SK-N-SH treated with all-trans-retinoic acid at 6 μM for 48 hours (cell line): ENCODE measurements around the gene KLF12.

Experiments
- ATAC-seq: fragments of 200-7000 bp; cut with Tn5 transposase; 3 replicates; pipeline ENCODE4 v1.9.1; 2020; ENCODE audit warnings: mild to moderate bottlenecking, moderate library complexity
- ARNTL ChIP-seq: fragments of 450-650 bp; formaldehyde crosslinking; IDR thresholded peaks from 2 replicates; pipeline ENCODE4 v1.5.0; 2020; ENCODE audit warnings: low read depth, mild to moderate bottlenecking, moderate library complexity, borderline replicate concordance
- BACH2 ChIP-seq: fragments of 250-450 bp; sonication (Bioruptor Pico); IDR thresholded peaks from 2 replicates; pipeline ENCODE4 v1.9.0; 2021; ENCODE audit warnings: mild to moderate bottlenecking, borderline replicate concordance
- CSDC2 ChIP-seq: fragments of 250-450 bp; sonication (Bioruptor Pico); IDR thresholded peaks from 2 replicates; pipeline ENCODE4 v1.5.0; 2020; ENCODE audit warnings: mild to moderate bottlenecking, moderate library complexity
- ESRRG ChIP-seq: fragments of 250-450 bp; sonication (Bioruptor Pico); IDR thresholded peaks from 2 replicates; pipeline ENCODE4 v1.6.1; 2021; ENCODE audit warnings: mild to moderate bottlenecking
- GLIS3 ChIP-seq: fragments of 250-450 bp; sonication (Bioruptor Pico); IDR thresholded peaks from 2 replicates; pipeline ENCODE4 v1.5.0; 2020; ENCODE audit warnings: mild to moderate bottlenecking, moderate library complexity
- OSR1 ChIP-seq: fragments of 250-450 bp; sonication (Bioruptor Pico); IDR thresholded peaks from 2 replicates; pipeline ENCODE4 v1.8.0; 2022; ENCODE audit warnings: moderate library complexity, mild to moderate bottlenecking, inconsistent platforms
- SNAI2 ChIP-seq: fragments of 250-450 bp; sonication (Bioruptor Pico); IDR thresholded peaks from 2 replicates; pipeline ENCODE4 v1.5.0; 2020; ENCODE audit warnings: mild to moderate bottlenecking, moderate library complexity
- TCF4 ChIP-seq: fragments of 250-450 bp; sonication (Bioruptor Pico); IDR thresholded peaks from 2 replicates; pipeline ENCODE4 v1.8.0; 2021; ENCODE audit warnings: mild to moderate bottlenecking, moderate library complexity, borderline replicate concordance
- TOX ChIP-seq: fragments of 250-450 bp; sonication (Bioruptor Pico); IDR thresholded peaks from 2 replicates; pipeline ENCODE4 v1.8.0; 2021; ENCODE audit warnings: mild to moderate bottlenecking, moderate library complexity, borderline replicate concordance
- ZC3H10 ChIP-seq: fragments of 250-450 bp; sonication (Bioruptor Pico); IDR thresholded peaks from 2 replicates; pipeline ENCODE4 v1.5.1; 2021; ENCODE audit warnings: mild to moderate bottlenecking, moderate library complexity
- ZFP3 ChIP-seq: fragments of 250-450 bp; sonication (Bioruptor Pico); IDR thresholded peaks from 2 replicates; pipeline ENCODE4 v1.5.0; 2020; ENCODE audit warnings: mild to moderate bottlenecking, moderate library complexity
- ZFP30 ChIP-seq: fragments of 450-650 bp; formaldehyde crosslinking; IDR thresholded peaks from 2 replicates; pipeline ENCODE4 v1.5.0; 2022; ENCODE audit warnings: mild to moderate bottlenecking, moderate library complexity
- ZNF565 ChIP-seq: fragments of 450-650 bp; formaldehyde crosslinking; conservative IDR thresholded peaks from 2 replicates; pipeline ENCODE4 v1.5.0; 2020; ENCODE audit warnings: low read depth, mild to moderate bottlenecking, moderate library complexity
- ZNF70 ChIP-seq: fragments of 450-650 bp; formaldehyde crosslinking; IDR thresholded peaks from 2 replicates; pipeline ENCODE4 v1.5.0; 2020; ENCODE audit warnings: mild to moderate bottlenecking, moderate library complexity
- ZNF8 ChIP-seq: fragments of 450-650 bp; formaldehyde crosslinking; IDR thresholded peaks from 2 replicates; pipeline ENCODE4 v1.5.0; 2020; ENCODE audit warnings: mild to moderate bottlenecking, moderate library complexity
- TF ChIP-seq, protein P1 (sequence below): fragments of 250-450 bp; sonication (Bioruptor Pico); IDR thresholded peaks from 2 replicates; pipeline ENCODE4 v1.8.0; 2020; ENCODE audit warnings: mild to moderate bottlenecking, moderate library complexity, borderline replicate concordance
- TF ChIP-seq, protein P2 (sequence below): fragments of 250-450 bp; sonication (Bioruptor Pico); IDR thresholded peaks from 2 replicates; pipeline ENCODE4 v1.8.0; 2021; ENCODE audit warnings: low read depth, mild to moderate bottlenecking, moderate library complexity, borderline replicate concordance
- TF ChIP-seq, protein P3 (sequence below): fragments of 250-450 bp; sonication (Bioruptor Pico); IDR thresholded peaks from 2 replicates; pipeline ENCODE4 v1.5.0; 2020; ENCODE audit warnings: mild to moderate bottlenecking, moderate library complexity

The KLF12 gene

DNA sequence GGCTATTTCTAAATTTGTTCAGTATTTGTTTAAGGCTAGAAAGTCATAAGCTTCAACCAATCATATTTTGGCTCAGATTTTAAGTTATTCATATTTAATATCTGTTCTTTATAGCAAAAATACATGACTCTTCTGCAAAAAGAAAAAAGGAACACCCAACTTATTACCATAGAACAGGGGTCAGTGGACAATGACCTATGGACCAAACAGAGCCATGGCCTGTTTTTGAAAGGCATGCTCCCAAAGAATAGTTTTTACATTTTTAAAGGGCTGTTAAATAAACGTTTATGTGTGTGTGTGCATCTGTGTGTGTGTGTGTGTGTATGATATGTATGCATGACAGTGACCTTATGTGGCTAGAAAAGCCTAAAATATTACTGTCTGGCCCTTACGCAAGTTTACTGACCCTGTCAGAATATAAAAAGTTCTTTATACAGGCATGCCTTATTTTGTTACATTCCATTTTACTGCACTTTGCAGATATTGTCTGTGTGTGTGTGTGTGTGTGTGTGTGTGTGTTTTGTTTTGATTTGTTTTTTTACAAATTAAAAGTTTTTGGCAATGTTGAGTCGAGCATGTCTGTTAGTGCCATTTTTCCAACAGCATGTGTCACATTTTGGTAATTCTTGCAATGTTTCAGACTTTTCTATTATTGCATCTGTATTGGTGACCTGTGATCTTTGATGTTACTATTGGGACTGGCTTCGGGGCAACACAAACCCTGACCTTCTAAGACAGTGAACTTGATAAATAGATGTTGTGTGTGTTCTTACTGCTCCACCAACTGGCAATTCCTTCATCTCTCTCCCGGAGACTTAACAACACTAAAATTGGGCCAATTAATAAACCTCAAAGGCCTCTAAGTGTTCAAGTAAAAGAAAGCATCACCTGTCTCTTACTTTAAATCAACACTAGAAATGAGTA, 22.0 kb downstream of the KLF12 start:
- ATAC-seq, result no peak
- no peak for TF ChIP-seq TOX (CRISPR knock-in tag)
- no peak for TF ChIP-seq SNAI2
- TF ChIP-seq ARNTL, result no peak

DNA sequence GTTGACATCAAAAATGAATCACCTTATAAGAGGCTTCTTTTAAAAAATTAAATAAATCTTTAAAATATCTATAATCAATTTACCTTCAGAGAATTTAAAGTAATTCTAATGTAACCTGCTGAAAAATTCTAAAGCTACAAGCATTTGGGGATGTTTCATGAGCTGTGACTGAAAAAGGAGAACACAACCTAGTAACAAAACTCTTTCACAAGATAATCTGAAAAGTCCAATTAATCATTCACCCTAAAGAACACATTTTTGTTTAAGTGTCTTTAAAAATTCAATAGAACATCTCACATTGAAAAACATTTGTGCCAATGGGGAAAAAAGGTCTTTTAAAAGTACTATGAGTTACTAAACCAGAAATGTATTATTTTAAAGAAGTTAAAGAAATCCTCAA, 22.8 kb downstream of the KLF12 start:
- no peak for ATAC-seq
- TF ChIP-seq BACH2 (CRISPR knock-in tag) (no peak), ZC3H10 (CRISPR knock-in tag) (no peak), ZFP3 (CRISPR knock-in tag) (no peak), CSDC2 (CRISPR knock-in tag) (no peak), TOX (CRISPR knock-in tag) (no peak), ZFP30 (CRISPR knock-in tag) (no peak), ESRRG (CRISPR knock-in tag) (no peak), OSR1 (no peak), ZNF565 (CRISPR knock-in tag) (no peak), TCF4 (CRISPR knock-in tag) (no peak)
- TF ChIP-seq, protein P1, sequence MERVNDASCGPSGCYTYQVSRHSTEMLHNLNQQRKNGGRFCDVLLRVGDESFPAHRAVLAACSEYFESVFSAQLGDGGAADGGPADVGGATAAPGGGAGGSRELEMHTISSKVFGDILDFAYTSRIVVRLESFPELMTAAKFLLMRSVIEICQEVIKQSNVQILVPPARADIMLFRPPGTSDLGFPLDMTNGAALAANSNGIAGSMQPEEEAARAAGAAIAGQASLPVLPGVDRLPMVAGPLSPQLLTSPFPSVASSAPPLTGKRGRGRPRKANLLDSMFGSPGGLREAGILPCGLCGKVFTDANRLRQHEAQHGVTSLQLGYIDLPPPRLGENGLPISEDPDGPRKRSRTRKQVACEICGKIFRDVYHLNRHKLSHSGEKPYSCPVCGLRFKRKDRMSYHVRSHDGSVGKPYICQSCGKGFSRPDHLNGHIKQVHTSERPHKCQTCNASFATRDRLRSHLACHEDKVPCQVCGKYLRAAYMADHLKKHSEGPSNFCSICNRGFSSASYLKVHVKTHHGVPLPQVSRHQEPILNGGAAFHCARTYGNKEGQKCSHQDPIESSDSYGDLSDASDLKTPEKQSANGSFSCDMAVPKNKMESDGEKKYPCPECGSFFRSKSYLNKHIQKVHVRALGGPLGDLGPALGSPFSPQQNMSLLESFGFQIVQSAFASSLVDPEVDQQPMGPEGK (CRISPR knock-in tag), result no peak
- TF ChIP-seq, protein P2, sequence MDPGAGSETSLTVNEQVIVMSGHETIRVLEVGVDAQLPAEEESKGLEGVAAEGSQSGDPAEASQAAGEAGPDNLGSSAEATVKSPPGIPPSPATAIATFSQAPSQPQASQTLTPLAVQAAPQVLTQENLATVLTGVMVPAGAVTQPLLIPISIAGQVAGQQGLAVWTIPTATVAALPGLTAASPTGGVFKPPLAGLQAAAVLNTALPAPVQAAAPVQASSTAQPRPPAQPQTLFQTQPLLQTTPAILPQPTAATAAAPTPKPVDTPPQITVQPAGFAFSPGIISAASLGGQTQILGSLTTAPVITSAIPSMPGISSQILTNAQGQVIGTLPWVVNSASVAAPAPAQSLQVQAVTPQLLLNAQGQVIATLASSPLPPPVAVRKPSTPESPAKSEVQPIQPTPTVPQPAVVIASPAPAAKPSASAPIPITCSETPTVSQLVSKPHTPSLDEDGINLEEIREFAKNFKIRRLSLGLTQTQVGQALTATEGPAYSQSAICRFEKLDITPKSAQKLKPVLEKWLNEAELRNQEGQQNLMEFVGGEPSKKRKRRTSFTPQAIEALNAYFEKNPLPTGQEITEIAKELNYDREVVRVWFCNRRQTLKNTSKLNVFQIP (CRISPR knock-in tag), result no peak

DNA sequence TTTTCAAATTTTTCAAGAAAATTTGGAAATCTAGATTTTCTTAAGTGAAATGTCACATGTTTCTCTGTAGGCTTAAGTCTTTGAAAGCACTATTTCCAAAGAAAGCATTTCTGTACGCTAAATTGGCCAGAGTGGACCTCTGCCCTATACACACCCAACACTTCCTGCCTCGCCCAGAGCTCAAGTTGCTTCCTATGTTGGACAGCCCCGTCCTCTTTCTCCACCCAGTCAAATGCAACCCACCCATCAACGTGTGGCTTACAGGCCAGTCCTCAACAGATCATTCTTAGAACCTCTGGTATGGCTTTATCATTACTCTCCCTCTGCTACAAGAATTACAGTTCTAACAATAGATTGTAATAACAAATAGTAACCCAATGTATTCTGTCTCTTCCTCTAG, 24.2 kb downstream of the KLF12 start:
- ATAC-seq, result no peak
- TF ChIP-seq ZC3H10 (CRISPR knock-in tag) (no peak), GLIS3 (CRISPR knock-in tag) (no peak), ESRRG (CRISPR knock-in tag) (no peak), ARNTL (no peak), ZNF8 (CRISPR knock-in tag) (no peak), OSR1 (no peak), ZFP30 (CRISPR knock-in tag) (no peak), ZNF70 (CRISPR knock-in tag) (no peak), SNAI2 (no peak), TCF4 (CRISPR knock-in tag) (no peak)
- TF ChIP-seq, protein P2 (CRISPR knock-in tag), result no peak
- TF ChIP-seq, protein P1 (CRISPR knock-in tag), result no peak
- TF ChIP-seq, protein P3, sequence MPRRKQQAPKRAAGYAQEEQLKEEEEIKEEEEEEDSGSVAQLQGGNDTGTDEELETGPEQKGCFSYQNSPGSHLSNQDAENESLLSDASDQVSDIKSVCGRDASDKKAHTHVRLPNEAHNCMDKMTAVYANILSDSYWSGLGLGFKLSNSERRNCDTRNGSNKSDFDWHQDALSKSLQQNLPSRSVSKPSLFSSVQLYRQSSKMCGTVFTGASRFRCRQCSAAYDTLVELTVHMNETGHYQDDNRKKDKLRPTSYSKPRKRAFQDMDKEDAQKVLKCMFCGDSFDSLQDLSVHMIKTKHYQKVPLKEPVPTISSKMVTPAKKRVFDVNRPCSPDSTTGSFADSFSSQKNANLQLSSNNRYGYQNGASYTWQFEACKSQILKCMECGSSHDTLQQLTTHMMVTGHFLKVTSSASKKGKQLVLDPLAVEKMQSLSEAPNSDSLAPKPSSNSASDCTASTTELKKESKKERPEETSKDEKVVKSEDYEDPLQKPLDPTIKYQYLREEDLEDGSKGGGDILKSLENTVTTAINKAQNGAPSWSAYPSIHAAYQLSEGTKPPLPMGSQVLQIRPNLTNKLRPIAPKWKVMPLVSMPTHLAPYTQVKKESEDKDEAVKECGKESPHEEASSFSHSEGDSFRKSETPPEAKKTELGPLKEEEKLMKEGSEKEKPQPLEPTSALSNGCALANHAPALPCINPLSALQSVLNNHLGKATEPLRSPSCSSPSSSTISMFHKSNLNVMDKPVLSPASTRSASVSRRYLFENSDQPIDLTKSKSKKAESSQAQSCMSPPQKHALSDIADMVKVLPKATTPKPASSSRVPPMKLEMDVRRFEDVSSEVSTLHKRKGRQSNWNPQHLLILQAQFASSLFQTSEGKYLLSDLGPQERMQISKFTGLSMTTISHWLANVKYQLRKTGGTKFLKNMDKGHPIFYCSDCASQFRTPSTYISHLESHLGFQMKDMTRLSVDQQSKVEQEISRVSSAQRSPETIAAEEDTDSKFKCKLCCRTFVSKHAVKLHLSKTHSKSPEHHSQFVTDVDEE (CRISPR knock-in tag), result no peak
